Esophagus (tissue), 2 donors: ENCODE measurements around the gene NOTCH1. TPM values are rescaled to one million over a fixed set of nuclear protein-coding genes. Genes with fewer than 3 reads are reported as not detected.

ENCODE experiments used
- H3K27ac ChIP-seq, 2 donors: one replicate each; pipeline ENCODE4 v1.5.1; 2013; ENCODE audit warnings: low read depth in 2 of 2, mild to moderate bottlenecking in 2 of 2, inconsistent platforms in 1 of 2, low read length in 1 of 2, moderate library complexity in 1 of 2
- H3K27me3 ChIP-seq, 2 donors: one replicate each; pipeline ENCODE4 v1.6.1; 2013; ENCODE audit warnings: low read length in 2 of 2, control low read depth in 1 of 2, mild to moderate bottlenecking in 1 of 2; ENCODE audit not compliant: insufficient read depth in 2 of 2, control insufficient read depth in 1 of 2
- H3K36me3 ChIP-seq, 2 donors: one replicate each; pipeline ENCODE4 v1.6.1; 2013; ENCODE audit warnings: low read length in 1 of 2; ENCODE audit not compliant: control insufficient read depth in 2 of 2, insufficient read depth in 2 of 2
- H3K4me1 ChIP-seq, 2 donors: one replicate each; pipeline ENCODE4 v1.6.1; 2013; ENCODE audit warnings: low read length in 1 of 2; ENCODE audit not compliant: control insufficient read depth in 2 of 2, insufficient read depth in 2 of 2
- H3K4me3 ChIP-seq, 2 donors: one replicate each; pipeline ENCODE4 v1.5.1; 2013; ENCODE audit warnings: low read length in 2 of 2, mild to moderate bottlenecking in 2 of 2, low read depth in 1 of 2, moderate library complexity in 1 of 2
- H3K9me3 ChIP-seq, 2 donors: one replicate each; pipeline ENCODE4 v1.6.1; 2013; ENCODE audit warnings: mild to moderate bottlenecking in 2 of 2, low read depth in 1 of 2, low read length in 1 of 2, moderate library complexity in 1 of 2; ENCODE audit not compliant: control insufficient read depth in 2 of 2, insufficient read depth in 1 of 2
- WGBS, 2 donors: extraction: QIAGEN DNeasy Blood & Tissue Kit; methylation state at CpG; one replicate each; pipeline ENCODE4 v1.1.7; 2013; 5-methylcytosine and 5-hydroxymethylcytosine counted together
- polyA plus RNA-seq, 2 donors: library from polyadenylated mRNA; stranded (reverse); fragments of 200-250 nt; gene quantifications; one replicate each; pipeline ENCODE4 v1.2.3, GENCODE V29; 2013
- donor health status: healthy with polysubstance abuse.
- donor health status: Bipolar disorder and iron deficiency.

NOTCH1 gene
- polyA plus RNA-seq, 2 donors = 9.6 to 19.8 TPM

DNA sequence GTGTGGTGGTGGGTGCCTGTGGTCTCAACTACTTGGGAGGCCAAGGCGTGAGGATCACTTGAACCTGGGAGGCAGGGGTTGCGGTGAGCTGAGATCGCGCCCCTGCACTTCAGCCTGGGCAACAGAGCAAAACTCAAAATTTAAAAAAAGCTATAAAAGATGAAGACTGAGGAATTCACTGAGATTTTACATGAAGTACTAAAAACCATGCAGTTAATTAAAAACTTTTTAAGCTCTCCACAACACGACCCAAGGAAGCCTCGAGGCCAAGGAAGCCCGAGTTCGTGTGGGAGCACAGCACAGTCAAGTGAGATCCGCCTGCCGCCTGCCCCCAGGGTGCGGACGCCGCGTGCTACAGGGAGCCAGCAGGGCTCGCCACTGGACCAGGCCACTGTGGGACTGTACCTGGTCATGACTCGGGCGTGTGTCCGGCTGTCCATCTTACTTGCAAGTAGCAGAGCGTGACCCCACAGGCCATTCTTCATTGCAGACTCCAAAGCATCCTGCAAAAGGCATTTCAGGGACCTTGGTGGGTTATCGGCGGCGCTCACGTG, 85.0 kb downstream of the NOTCH1 start:
- H3K4me1 ChIP-seq = no peaks in the 10 kb centered on the region
- H3K27me3 ChIP-seq = no peaks in the 10 kb centered on the region
- no peak overlapping the region for H3K27ac ChIP-seq
- 95 to 96% methylated on average over 23 of the region's 23 CpGs for WGBS, 2 donors
- no peaks in the 10 kb centered on the region for H3K9me3 ChIP-seq
- no peak overlapping the region for H3K4me3 ChIP-seq
- peaks cover 29 to 58% of the 10 kb centered on the region in 2 donors for H3K36me3 ChIP-seq

DNA sequence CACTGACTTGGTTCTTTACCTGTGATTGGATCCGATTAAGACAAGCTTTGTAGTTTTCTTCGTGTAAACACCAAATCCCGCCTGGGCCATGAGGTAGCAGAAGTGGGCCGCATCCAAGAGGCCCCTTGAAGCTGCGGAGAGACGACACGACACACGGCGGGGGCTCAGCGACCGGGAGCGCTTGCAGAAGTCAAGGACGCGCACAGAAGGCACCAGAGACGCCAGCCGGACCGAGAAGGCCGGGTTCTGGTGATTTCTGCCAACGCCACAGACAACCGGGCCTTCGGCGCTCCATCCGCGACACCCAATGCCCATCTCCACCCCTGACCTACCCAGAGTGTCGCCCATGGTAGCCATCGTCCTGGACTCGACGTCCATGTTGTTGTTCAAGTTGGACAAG, 86.4 kb downstream of the NOTCH1 start:
- H3K27ac ChIP-seq = no peak overlapping the region
- no peaks in the 10 kb centered on the region for H3K27me3 ChIP-seq
- no peaks in the 10 kb centered on the region for H3K4me1 ChIP-seq
- H3K36me3 ChIP-seq = peaks cover 38 to 67% of the 10 kb centered on the region in 2 donors
- no peak overlapping the region for H3K4me3 ChIP-seq
- WGBS, 2 donors = 95% methylated on average over 28 of the region's 28 CpGs
- no peaks in the 10 kb centered on the region for H3K9me3 ChIP-seq

DNA sequence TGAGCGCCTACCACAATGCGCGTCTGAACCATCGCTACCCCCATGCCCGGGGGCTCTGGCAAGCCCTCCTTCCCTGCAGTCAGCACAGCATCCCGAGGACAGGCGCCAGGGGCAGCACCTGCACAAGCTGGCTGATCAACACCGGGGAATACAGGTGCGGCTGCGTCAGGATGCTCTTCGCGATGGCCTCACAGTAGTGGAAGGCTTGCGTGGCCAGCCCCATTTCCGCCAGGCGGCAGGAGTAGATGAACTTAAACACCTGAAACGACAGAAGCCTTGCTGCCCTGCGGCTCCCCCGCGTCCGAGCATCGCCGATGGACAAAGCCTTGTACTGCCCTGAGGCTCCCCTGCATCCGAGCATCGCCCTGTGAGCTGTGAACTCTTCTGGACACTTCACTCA, 88.5 kb downstream of the NOTCH1 start:
- WGBS, 2 donors = 94 to 98% methylated on average over 24 of the region's 24 CpGs
- no peaks in the 10 kb centered on the region for H3K9me3 ChIP-seq
- no peak overlapping the region for H3K27ac ChIP-seq
- H3K27me3 ChIP-seq = no peaks in the 10 kb centered on the region
- H3K4me3 ChIP-seq = no peak overlapping the region
- H3K36me3 ChIP-seq = peaks cover 31 to 61% of the 10 kb centered on the region in 2 donors
- no peaks in the 10 kb centered on the region for H3K4me1 ChIP-seq

DNA sequence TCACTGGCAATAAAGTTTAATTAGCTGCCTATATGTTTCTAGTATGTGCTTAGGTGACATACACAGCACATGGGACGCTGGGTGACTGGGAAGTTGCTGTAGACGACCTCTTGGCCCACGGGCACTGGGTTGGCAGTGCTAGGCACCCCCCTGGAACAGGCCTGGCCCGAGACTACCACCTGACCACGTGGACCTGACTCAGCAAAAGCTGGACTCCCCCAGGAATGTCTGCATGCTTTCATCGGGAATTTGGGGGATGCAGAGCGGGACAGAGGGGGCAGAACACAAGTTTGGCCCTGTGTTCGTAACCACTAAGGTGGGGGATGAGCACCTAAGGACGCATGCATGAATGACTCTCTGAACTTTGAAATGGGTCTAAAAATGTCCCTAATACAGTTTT, 89.6 kb downstream of the NOTCH1 start:
- Histone ChIP-seq H3K9me3 (no peaks in the 10 kb centered on the region), H3K27me3 (no peaks in the 10 kb centered on the region), H3K27ac (no peak overlapping the region), H3K36me3 (peaks cover 27 to 59% of the 10 kb centered on the region in 2 donors), H3K4me1 (no peaks in the 10 kb centered on the region), H3K4me3 (no peak overlapping the region)
- 87 to 89% methylated on average over 9 of the region's 9 CpGs for WGBS, 2 donors

DNA sequence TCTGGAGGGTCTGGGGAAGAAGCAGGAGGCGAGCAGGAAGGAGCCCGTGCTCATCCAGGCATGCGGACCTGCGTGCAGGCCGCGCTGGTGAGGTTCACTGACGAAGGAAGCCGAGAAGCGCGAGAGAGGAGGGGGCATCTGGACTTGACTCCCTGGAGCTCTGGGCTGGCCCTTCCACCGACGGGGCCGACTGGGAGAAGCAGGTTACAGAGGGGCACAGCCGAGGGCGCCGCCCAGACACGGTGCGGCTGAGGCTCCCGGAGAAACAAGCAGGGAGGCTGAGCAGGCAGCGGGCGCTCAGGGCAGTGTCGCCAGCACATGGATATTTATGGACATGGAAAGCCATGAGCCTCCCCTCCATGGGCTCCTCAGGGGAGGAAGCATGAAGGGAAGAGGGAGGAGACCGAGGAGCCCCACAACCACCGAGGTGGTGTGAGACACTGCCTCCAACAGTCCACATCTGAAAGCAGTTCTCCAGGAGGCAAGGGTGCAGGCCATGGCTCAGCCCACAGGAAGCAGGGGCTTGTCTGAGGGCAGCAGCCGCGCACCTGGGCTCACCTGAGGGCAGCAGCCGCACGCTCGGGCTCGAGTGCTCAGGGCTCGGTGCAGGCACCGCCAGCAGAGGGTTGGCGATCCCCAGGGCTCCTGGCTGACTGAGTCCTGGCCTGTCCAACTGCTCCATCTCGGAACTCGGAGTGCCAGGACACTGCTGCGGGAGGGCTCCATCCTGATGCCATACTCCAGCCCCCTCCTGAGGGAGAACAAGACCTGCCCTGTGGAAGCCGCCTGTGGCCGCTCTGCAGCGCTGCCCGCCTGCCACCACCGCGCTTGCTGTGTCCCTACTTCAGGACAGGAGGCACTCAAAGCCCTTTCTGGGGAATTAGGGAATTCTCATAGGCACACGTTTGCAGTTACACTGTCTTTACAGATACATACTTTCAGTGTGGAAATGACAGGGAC, 90.5 kb downstream of the NOTCH1 start:
- Histone ChIP-seq H3K4me3 (no peak overlapping the region), H3K9me3 (no peaks in the 10 kb centered on the region), H3K27me3 (no peaks in the 10 kb centered on the region), H3K36me3 (peaks cover 31 to 64% of the 10 kb centered on the region in 2 donors), H3K27ac (no peak overlapping the region), H3K4me1 (no peaks in the 10 kb centered on the region)
- WGBS, 2 donors = 91 to 93% methylated on average over 43 of the region's 43 CpGs

DNA sequence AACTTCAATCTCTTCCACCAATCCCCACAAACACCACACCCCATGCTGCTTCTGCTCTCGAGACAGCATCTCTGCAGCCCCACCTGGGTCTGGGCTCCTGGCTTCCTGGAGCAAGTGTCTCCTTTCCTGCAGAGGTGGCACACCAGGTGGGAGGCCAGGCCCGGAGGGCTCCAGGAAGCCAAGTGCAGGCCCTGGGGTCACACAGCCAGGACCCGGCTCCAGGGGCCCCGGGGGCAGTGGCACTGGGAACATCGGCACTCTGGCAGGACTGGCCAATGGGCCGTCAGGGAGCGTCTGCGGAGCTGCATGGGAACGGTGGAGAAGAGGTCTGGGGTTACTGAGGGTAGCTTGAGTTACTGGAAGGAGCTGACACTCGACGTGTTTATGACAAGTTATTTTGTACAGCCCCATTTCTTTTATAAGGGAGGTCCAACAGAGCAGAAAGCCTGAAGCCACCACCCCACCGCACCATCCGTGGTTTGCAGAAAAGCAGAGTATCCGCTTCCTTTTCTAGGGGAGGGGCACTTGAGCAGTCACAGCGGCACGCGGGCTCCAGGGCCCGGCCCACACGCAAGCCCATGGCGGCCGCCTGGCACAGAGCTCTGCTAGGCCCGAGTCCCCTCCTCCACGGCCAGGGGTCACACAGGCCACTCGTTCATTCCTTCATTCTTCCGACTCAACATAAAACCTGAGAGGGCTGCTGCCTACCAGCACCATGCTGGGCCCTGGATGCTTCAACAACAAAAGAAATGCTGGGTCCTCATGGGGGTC, 91.6 kb downstream of the NOTCH1 start:
- Histone ChIP-seq H3K4me3 (no peak overlapping the region), H3K27ac (no peak overlapping the region), H3K36me3 (peaks cover 27 to 62% of the 10 kb centered on the region in 2 donors), H3K4me1 (no peaks in the 10 kb centered on the region), H3K9me3 (no peaks in the 10 kb centered on the region), H3K27me3 (no peaks in the 10 kb centered on the region)
- 90 to 92% methylated on average over 25 of the region's 25 CpGs for WGBS, 2 donors

DNA sequence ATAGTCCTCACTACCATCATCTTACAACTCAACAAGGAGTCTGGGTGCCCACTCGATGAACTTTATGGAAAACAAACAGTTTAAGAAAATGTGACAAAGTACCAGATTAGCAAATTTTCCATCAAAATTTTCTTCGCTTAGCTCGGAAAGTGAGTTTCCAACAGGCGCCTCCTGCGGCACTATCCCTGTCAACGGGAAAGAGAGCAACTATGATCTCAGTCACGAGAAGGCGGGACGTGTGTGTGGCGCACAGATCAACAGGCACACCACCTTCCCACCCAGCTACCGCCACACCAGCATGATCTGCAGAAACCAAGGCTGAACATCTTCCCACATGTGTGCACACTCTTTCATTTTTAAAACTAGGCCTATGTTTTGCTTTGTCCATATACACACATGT, 92.5 kb downstream of the NOTCH1 start:
- WGBS, 2 donors = 93 to 94% methylated on average over 11 of the region's 11 CpGs
- no peaks in the 10 kb centered on the region for H3K27me3 ChIP-seq
- H3K4me1 ChIP-seq = no peaks in the 10 kb centered on the region
- H3K36me3 ChIP-seq = peaks cover 27 to 67% of the 10 kb centered on the region in 2 donors
- H3K9me3 ChIP-seq = no peaks in the 10 kb centered on the region
- H3K27ac ChIP-seq = no peak overlapping the region
- no peak overlapping the region for H3K4me3 ChIP-seq

DNA sequence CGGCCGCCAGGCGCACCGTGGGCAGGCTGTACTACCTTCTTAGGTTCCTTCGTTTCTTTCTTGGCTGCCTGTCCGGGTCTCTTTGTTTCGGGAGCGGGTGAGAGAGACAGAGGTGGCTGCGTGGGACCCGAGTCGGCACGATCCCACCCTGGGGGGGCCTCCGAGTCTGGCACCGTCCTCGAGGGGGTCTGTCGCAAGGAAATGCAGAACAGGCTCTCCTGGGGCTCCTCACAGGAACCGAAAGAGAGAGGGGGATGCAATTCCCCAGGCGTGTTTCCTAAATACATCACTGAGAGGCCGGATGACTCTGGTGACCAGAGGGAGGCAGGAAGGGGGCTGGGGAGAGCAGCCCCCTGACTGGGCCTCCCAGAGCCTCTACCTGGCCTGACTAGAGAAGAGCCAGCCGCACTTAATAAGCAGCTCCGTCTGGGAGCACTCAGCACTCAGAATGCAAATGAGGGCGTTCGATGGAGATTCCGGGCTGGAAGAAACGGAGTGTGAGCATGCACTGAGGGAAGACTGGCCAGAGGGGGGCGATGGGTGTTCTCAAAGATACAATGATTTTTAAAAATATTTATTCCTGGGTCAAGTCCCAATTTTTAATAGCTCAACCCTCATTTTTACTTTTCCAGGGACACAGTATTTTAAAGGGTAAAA, 94.5 kb downstream of the NOTCH1 start:
- H3K27me3 ChIP-seq = no peaks in the 10 kb centered on the region
- H3K4me1 ChIP-seq = no peaks in the 10 kb centered on the region
- no peak overlapping the region for H3K4me3 ChIP-seq
- no peaks in the 10 kb centered on the region for H3K9me3 ChIP-seq
- peaks cover 29 to 68% of the 10 kb centered on the region in 2 donors for H3K36me3 ChIP-seq
- 87 to 92% methylated on average over 26 of the region's 26 CpGs for WGBS, 2 donors
- no peak overlapping the region for H3K27ac ChIP-seq

DNA sequence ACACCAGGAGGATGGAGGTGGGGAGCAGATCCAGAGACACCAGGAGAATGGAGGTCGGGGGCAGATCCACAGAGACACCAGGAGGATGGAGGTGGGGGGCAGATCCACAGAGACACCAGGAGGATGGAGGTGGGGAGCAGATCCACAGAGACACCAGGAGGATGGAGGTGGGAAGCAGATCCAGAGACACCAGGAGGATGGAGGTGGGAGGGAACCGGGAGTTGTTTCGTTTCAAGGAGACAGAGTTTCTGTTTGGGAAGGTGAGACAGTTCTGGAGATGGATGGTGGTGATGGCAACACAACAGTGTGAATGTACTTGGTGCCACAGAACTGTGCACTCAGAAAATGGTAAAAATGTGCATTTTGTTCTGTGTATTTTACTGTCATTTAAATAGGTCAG, 97.2 kb downstream of the NOTCH1 start:
- no peak overlapping the region for H3K4me3 ChIP-seq
- 89 to 92% methylated on average over 3 of the region's 3 CpGs for WGBS, 2 donors
- no peaks in the 10 kb centered on the region for H3K4me1 ChIP-seq
- no peak overlapping the region for H3K27ac ChIP-seq
- peaks cover 21 to 62% of the 10 kb centered on the region in 2 donors for H3K36me3 ChIP-seq
- no peaks in the 10 kb centered on the region for H3K9me3 ChIP-seq
- H3K27me3 ChIP-seq = no peaks in the 10 kb centered on the region
